Ammon's horn (tissue), 1 donor: ENCODE data around the gene EFNA3.

Experiments
- DNase-seq: peaks from one replicate; pipeline ENCODE4 v3.0.0-alpha.2; 2016; ENCODE audit warnings: low spot score

The EFNA3 gene

DNA sequence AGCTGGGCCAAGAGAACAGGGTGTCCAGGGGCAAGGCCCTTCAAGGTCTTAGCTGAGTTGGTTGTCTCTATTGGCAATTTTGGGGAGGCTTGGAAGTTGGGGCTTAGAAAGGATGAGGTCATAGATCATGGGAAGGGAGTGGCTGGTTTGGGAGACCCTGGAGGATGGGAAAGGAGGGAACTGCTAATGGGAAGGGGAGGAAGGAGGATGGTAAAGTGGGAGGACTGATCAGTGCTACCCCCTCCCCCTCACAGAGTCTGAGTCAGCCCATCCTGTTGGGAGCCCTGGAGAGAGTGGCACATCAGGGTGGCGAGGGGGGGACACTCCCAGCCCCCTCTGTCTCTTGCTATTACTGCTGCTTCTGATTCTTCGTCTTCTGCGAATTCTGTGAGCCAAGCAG, 10.0 kb upstream of the EFNA3 start:
- DNase-seq, result no peak

- DNase-seq, result no peak
These were observed 9.0 kb upstream of the EFNA3 start for GRCh38 chr1:155069551-155070157.

DNA sequence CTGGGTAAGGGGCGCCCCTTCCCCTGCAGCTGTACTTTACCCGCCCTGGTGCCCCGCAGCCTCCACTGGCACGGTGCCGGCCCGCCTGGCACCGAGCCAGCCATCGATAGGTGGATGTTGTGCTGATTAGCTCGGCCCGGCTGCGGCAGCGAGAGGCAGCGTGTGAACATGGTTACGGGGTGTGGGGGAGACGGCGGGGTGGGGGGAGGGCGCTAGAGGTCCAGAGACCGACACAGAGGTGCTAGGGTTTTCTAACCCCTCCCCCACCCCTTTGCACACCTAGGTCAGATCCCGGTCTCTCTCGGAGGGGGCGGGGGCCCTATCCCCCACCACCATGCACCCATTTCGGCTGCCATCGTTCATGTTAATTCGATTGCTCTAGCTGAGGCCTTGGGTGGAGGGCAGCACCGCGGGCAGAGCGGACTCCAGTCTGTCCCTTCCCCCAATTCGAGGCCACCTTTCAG, 8.4 kb upstream of the EFNA3 start:
- no peak for DNase-seq

DNA sequence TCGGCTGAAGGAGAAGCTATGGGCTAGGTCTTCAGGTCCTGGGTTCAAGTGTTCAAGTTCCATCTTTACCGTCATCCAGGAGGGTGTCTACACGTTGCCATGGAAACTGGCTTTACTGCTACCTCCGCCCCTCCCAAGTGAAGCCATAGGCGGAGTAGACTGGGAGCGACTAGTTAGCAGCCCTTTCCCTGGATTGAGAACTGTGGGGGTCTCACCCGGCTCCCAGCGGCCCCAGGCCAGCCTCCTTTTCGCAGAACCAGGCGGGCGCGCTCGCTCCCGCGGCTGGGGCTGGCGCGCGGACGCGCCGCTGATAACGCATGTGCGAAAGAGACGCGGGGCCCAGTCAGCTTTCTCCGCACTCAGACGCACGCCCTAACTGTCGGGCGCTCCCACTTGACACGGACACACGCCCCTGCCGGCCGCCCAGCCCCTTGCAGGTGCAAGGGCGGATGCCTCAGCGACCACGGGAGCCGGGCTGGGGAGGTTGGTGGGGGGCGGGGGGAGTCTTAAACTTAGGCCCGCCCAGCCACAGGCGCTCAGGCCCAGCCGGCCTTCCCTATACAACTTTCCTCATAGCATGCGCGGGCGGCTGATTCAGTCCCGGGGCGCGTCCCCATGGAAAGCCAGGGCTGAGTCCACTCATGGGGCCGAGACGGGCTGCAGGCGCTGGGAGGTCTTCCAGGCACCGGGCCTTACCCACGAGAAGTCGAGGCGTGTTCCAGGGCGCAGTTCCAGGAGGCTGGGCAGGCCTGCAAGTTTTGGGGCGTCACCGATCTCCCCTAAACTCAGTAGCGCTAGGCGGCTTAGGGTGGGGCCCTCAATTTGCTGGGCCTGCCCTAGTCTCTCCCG, 7.7 kb upstream of the EFNA3 start:
- DNase-seq, result peak; percentile 65

GRCh38 chr1:155071701-155072100, 6.9 kb upstream of the EFNA3 start:
- no peak for DNase-seq

DNA sequence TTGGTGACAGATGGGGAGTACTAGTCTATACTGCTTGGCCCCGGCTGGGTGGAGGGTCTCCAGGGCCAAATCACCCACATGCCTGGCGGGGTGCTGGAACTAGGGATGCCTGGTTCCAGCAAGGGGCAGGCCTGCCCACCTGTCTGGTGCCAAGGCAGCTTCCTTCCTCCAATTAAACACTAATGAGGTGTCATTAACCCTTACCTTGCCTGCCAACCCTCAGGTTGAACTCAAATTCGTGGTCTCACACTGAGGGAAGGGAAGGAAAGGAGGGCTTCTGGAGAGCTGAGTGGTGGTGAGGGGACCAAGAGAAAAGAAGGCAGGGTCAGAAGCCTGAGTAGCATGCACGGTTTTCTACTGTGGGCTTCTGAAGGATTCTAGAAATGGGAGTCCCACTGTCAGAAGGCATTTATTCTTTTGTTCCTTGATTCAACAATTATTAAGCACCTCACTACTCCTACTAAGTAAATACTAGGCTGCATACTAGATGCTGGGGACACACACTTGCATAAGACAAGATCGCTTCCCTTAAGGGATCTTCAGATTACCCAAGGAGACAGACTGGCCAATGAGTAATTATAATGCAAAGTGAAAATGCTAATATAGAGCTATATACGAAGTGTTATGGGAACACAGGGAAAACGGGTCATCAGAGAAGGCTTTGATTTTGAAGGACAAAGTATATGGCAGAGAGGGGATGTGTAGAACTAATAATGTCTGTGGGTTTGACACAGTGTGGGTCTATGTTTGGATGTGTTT, 5.9 kb upstream of the EFNA3 start:
- DNase-seq, result no peak

DNA sequence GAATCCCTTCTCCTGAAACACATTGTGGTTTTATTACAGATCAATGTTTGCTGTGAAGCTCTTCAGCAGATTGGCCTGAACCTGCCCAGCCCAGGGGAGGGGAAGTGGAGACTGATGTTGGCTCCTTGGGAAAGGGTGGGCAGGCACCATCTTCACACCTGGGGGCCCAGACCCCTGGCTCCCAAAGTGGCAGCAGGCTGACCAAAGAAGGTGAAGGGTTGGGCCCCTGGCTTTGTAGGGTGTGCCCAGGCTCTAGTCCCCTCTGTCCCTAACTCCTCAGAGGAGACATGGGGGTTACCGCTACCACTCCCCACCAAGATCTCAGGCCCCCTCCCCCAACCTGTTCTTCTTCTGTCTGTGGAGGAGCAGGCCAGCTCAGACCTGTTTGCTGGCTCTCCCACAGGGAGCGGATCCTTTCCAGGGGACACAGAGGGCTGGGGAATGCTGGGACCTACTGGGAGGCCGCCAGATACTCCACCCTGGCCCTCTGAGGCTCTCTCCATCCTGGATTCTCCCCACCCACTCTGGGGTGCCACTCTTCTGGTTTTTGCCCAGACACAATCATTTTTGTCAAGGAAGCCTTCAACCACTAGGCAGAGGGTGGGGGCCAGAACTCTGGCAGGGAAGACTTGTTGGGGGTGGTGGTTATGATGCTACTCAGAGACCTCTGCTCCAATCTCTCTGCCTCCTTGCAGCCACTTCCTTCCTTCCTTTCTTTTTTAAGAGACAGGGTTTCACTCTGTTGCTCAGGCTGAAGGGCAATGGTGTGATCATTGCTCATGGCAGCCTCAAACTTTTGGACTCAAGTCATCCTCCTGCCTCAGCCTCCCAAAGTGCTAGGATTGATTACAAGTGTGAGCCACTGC, 5.0 kb upstream of the EFNA3 start:
- no peak for DNase-seq

- no peak for DNase-seq
These were observed 3.1 kb upstream of the EFNA3 start for GRCh38 chr1:155075535-155075934.

DNA sequence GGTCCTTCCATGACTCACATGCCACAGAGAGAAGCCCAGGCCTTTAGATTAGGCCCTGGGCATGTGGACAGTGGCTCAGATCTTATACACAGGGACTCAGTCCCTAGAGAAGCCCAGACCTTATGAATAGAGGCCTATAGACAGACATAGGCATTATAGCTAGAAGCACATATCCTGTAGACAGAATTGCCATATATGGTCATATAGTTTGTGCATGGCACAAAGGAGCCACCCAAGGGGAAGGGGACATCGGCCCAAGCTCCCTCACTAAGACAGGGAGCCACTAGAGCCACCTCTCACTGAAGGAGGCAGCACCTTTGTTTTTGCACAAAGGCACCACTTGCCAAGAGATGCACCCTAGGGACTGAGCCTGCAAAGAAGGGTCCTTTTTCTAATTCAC, 2.3 kb upstream of the EFNA3 start:
- no peak for DNase-seq

DNA sequence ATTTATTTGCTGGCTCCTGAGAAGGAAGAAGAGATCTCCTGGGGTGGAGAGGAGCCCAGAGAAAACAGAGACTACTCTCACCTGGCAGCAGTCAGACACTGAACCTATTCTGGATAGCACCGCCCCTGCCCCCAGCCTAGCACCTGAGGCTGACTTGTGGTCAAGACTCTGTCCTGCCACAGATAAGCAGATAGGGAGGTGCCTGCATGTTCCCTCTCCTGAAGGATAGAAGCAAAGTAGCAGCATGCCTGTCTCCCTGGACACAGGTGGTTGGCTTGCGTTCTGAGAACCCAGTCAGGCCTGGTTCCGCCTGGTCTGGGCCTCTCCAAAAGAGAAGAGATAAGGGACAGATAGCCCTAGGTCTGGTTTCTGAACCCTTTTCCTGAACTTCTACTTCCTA, 1.3 kb upstream of the EFNA3 start:
- no peak for DNase-seq

DNA sequence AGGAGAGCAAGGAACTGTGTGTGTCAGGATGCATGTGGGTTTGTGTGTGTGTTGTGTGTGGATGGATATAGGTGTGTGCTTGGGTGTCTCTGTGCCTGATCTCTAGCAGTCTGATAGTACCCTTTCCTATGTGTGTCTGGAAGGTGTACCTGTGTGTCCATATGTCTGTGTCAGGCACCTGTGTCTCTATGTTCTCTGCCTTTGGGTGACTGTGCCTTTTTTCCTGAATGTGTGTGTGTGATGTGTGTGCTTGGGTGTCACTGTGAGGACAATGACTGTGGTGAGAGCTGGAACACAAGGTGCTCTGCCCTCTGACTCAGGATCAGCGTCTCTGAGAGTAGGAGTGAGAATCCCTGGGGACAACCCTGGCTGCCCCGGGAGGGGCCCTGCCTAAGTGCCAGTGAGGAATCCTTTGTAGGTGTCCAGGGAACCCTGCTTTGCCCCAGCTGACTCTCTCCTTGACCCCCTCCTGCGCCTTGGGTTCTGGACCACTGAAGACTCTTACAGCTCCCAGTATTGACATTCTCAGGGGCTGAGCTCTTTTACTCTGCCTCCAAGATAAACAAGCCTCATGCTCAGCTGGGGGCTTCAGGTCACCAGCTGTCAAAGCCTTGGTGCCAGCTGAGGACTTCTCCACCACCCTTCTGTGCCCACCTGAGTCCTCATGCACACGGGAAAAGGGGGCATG, 735 bp upstream of the EFNA3 start:
- no peak for DNase-seq

- DNase-seq, result no peak
These were observed 511 bp downstream of the EFNA3 start for GRCh38 chr1:155079210-155079486.

DNA sequence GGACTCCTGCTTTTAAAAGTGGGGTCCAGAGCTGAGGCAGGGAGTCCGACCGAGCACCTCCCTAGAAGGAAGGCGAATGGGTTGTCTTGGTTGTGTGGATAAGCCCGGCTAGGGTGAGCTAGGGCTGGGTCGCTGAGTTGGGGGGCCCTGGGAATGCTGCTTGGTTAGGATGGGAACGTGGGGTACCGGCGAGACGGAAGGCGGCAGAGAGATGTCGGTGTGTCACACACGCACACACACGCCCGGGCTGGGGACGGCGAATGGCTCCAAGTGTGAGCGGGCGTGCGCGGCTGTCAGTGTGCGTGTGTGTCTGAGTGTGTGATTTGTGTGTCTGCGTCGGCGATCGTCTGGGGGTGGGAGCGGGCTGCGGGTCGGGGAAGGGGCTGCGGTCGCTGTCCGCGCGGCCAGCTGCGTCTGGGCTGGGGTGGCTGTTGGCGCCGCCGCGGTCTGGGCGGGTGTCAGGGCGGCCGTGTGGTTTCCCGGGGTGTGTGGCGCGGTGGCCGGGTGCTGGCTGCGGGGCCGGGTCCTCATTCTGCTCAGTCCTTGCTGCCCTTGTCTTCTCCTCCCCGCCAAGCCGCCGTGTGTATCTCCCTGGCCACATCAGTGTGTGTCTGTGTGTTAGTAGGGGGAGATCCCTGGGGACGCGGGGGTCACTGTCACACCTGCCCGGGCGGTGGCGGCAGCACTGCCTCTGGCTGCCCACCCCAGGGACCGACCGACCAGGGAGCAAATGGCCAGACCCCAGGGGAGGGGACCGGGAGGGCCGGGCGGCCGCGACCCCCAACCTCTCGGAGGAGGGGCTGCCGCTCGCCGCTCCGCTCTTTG, 1.1 kb downstream of the EFNA3 start:
- no peak for DNase-seq

DNA sequence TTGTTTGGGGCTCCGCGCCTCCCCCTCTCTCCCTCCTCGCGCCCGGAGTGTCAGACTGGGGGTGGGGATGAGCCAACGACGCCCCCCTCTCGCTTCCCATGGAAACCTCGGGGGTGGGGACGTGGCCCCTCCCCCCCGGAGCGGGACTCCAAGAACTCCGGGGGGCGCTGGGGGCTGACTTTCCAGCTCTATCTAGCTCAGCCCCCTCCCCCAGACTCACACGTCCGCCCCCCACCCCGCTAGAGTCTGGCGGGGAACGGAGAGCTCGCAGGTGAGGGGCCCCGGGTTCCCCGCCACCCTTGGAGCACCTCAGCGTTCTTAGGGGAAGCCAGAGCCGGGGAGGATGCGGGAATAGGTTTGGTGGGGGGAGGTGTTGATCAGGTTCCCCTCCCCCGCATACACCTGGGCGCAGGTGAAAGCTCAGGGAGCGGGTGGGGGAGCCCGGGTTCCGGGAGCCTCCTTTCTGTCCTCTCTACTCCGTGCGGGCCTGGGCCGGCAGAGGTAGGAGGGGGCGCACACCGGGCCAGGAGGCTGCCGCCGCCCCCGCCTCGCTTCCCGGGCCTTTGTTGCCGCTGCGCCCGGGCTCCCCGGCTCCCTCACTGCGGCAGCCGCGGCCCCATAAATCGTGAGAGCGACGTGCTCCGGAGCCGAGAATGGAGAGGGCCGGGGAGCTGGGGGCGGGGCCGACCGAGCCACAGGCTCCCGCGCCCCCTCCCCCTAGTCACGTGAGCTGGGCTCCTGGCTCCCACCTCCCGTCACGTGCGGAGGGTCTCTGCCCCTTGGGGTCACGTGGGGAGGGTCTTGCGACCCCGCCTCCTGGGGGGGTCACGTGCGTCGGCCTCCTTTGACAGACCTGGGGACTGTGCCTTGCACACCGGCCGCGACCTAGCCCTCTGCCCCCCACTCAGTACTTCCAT, 1.9 kb downstream of the EFNA3 start:
- DNase-seq, result no peak

DNA sequence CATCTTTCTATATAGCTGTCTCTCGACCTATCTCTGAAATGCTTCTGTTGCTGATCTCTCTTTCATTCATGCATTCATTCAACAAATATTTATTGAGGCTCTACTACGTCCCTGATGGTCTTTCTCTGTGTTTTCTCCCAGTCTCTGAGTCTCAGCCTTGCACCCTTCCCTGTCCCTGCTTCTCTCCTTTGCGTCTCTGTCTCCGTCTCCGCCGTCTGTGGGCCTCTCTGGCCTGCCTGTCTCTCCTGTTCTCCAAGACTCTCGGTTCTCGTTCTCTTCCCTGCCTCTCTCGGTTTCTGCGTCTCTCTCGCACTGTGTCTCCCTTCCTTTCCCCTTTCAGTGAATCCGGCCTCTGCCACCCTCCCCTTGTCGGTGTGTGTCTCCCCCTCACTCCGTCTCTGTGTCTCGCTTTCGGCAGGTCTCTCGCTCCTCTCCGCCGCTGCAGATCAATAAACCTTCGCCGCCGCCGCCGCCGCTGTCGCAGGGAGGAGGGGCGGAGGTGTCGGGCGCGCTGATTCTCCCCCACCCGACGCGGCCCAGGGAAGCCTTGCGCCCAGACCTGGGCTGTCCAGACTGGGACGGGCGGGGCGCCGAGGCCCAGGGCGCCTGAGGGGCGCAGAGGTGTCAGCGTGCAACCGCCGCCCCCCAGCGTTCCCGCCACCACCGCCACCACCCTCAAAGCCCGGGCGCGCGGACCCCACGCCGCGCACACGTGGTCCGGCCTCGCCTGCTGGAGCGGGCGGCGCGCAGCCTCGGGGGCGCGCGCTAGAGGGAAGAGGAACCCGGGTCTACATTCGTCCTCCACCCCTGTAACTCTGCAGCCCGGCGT, 3.0 kb downstream of the EFNA3 start:
- no peak for DNase-seq

DNA sequence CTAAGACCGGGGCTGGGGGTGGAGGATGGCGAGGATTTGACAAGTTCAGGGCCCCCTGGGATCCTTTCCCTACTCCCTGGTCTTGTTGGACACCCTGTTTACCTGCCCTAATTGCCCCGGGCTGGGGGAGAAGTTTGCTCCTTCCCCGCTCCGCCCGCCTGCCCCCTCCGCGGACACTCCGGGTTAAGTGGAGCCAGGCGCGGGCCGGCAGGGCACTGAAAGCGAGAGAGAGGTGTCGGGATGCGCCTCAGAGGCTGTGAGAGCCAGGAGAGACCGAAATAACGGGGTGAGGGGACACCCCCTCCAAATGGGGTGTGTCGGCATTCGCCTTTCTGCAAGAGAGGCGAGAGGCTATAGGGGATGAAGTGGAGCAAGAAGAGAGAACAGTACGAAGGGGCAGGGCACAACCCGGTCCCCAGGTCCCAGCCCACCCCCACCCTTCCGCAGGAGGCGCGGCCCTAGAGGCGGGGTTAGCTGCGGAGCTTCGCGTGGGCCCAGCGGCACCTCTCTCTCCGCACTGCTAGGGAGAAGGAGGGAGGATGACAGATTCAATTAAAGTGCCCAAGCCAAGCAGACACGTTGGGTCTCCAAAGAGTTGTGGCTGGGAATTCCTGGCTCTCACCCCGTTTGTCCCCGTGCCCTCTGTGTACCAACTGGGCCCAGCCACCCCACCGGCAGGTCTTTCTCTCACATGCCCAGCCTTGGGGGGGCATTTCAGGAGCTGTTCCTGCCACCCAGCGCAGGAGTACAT, 3.8 kb downstream of the EFNA3 start:
- DNase-seq, result no peak

- DNase-seq, result no peak
These were observed 4.5 kb downstream of the EFNA3 start for GRCh38 chr1:155083052-155083541.
